Measurements from ENCODE around the gene CARD16.
"Not testable (repeated sequence)": the region's sequence is repeated elsewhere in the genome, so short reads cannot be mapped to it uniquely, and the experiment has no call there.

Gene CARD16

GRCh38 chr11:105042178-105042577 is 3.0 kb downstream of the CARD16 start:
- DNase-seq (ENCODE audit: low spot score): no peak
- TF ChIP-seq CTCF (IDR thresholded peaks at IDR 0.05; ENCODE audit: borderline replicate concordance, control extremely low read depth, extremely low read depth, insufficient read depth, missing control alignments): no peak
- in situ Hi-C loops (cut with MboI; ENCODE audit: low sequenced_read_pairs, unreplicated experiment): no loop called here

- DNase-seq (ENCODE audit: low spot score): no peak
- in situ Hi-C loops (cut with MboI; ENCODE audit: low sequenced_read_pairs, unreplicated experiment): no loop called here
- TF ChIP-seq CTCF (IDR thresholded peaks at IDR 0.05; ENCODE audit: borderline replicate concordance, control extremely low read depth, extremely low read depth, insufficient read depth, missing control alignments): no peak
Measured at GRCh38 chr11:105040703-105041102, 4.4 kb downstream of the CARD16 start.

- no peak for DNase-seq (ENCODE audit: low spot score)
- in situ Hi-C loops (cut with MboI; ENCODE audit: low sequenced_read_pairs, unreplicated experiment): no loop called here
- no peak for TF ChIP-seq CTCF (IDR thresholded peaks at IDR 0.05; ENCODE audit: borderline replicate concordance, control extremely low read depth, extremely low read depth, insufficient read depth, missing control alignments)
Measured at GRCh38 chr11:105034813-105035620, 10.1 kb downstream of the CARD16 start, which contains the start of gene CASP1. CASP1 (minus strand) TSS chr11:105035144; CDS start chr11:105035113, 31 bp downstream.

GRCh38 chr11:105034388-105034787 is 10.7 kb downstream of the CARD16 start:
- in situ Hi-C loops (cut with MboI; ENCODE audit: low sequenced_read_pairs, unreplicated experiment): not testable (repeated sequence)

GRCh38 chr11:105033781-105034180 is 11.4 kb downstream of the CARD16 start:
- TF ChIP-seq CTCF (IDR thresholded peaks at IDR 0.05; ENCODE audit: borderline replicate concordance, control extremely low read depth, extremely low read depth, insufficient read depth, missing control alignments): no peak
- DNase-seq (ENCODE audit: low spot score): no peak
- in situ Hi-C loops (cut with MboI; ENCODE audit: low sequenced_read_pairs, unreplicated experiment): no loop called here

More at GRCh38 chr11:105034388-105034787, 10.7 kb downstream of the CARD16 start:
- DNase-seq (ENCODE audit: low spot score): not testable (repeated sequence)

GRCh38 chr11:105033343-105033742 is 11.8 kb downstream of the CARD16 start:
- DNase-seq (ENCODE audit: low spot score): no peak
- TF ChIP-seq CTCF (IDR thresholded peaks at IDR 0.05; ENCODE audit: borderline replicate concordance, control extremely low read depth, extremely low read depth, insufficient read depth, missing control alignments): no peak
- in situ Hi-C loops (cut with MboI; ENCODE audit: low sequenced_read_pairs, unreplicated experiment): no loop called here

- in situ Hi-C loops (cut with MboI; ENCODE audit: low sequenced_read_pairs, unreplicated experiment): no loop called here
- DNase-seq (ENCODE audit: low spot score): no peak
- TF ChIP-seq CTCF (IDR thresholded peaks at IDR 0.05; ENCODE audit: borderline replicate concordance, control extremely low read depth, extremely low read depth, insufficient read depth, missing control alignments): no peak
Measured at GRCh38 chr11:105032495-105032894, 12.6 kb downstream of the CARD16 start.
